Measurements from ENCODE around the gene SMG9. TPM values are rescaled to one million over a fixed set of nuclear protein-coding genes. Genes with fewer than 3 reads are reported as not detected.
A peak's percentile ranks its signal among the peaks of the same experiment; 100 is the strongest.

The SMG9 gene
- total and polyA plus RNA-seq, 2 of the 13 experiments (the other 11 are each of a cell fraction or from before 2014, with no cell fraction given) = 16.1 to 18.7 TPM

DNA sequence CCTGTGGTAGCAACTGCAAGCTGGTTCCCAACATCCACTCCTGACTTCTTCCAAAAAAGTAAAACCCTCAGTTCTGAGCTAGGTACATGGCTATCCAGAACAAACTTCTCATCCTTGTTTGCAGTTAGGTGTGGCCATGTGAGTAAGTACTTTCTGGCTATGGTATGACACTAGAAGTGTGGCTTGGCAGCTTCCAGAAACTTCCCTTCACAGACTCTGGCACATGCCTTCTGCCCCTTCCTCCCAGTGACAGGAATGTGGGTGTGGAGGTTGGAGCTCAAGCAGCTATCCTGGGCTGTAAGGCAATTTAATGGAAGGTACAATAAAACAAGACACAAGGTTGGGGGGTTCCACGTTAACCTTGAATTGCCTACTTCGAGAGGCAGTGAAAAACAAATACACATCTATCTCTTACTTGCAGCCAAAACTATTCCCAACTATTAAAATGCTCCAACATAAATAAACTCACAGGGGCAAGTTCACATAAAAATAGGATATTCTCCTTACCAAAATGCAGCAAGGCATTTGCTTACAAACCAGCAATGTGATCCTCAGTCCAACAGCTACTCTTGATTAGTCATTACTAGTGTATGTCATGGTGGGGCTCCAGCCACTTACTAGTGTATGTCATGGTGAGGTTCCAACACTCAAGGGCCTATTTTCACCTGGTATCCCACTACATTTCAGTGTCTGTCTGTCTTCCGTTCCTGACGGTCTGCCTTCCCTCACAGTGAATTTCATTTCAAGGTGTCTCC is 3.1 kb downstream of the SMG9 start:
- 98% methylated on average over 4 of the region's 4 CpGs for WGBS (ENCODE audit: low lambda C conversion rate)

DNA sequence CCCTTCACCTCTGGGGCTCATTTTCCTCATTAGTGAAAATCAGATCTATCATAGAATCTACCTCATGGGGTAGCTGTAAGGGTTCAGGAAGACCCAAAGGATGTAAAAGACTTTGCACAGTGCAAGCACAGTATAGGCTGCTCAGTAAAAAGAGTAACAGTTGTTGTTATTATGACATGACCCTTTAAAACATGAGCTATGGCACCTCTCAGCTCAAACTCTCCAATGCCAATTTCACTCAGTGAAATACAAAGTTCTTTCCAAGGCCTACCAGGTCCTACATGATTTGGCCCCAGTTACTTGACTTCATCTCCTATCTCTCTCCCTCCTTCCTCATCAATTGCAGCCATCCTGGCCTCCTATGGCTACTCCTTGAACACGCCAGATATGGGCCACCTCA is 4.9 kb downstream of the SMG9 start:
- CTCF ChIA-PET (ENCODE audit: low intra/inter-chr PET ratio, low total read pairs) = no interaction called here
- Histone ChIP-seq H4K20me1 (ENCODE audit: insufficient read depth, low read length) (no peaks in the 10 kb centered on the region), H3K4me2 (ENCODE audit: low read depth, low read length) (no peak overlapping the region), H3K36me3 (replicated peaks in 1 of 2; ENCODE audit: control insufficient read depth in 1 of 2, insufficient read depth in 2 of 2, low read length in 2 of 2) (peaks cover 20 to 57% of the 10 kb centered on the region in 2 experiments), H3K4me1 (ENCODE audit: insufficient read depth, low read length) (peaks cover 18% of the 10 kb centered on the region), H3K79me2 (ENCODE audit: insufficient read depth, low read length) (peaks cover 16% of the 10 kb centered on the region), H2AFZ (ENCODE audit: low read length) (no peak overlapping the region), H3K9ac (ENCODE audit: insufficient read depth, low read depth, low read length) (no peak overlapping the region), H3K27me3 (ENCODE audit: control insufficient read depth in 1 of 2, insufficient read depth in 2 of 2, low read length in 2 of 2) (no peaks in the 10 kb centered on the region), H3K4me3 (replicated peaks in 1 of 3; ENCODE audit: insufficient read depth in 1 of 3, low read depth in 2 of 3, low read length in 3 of 3) (no peak overlapping the region), H3K9me3 (ENCODE audit: low read length) (no peaks in the 10 kb centered on the region), H3K27ac (ENCODE audit: extremely low read length, insufficient read depth, low read length) (no peak overlapping the region)
- intact Hi-C loops (cut with micrococcal nuclease; ENCODE audit: unreplicated experiment) (no loop called here), in situ Hi-C loops (cut with HindIII; ENCODE audit: extremely low pct_ligation_motif_present, low pct_unique_long_range_greater_than_20kb) (loop anchor here (5.0 kb wide), 1 partner anchor 32 kb away; the partner anchor contains the start of gene KCNN4)
- FAIRE-seq = no peak
- TF ChIP-seq, protein P1, sequence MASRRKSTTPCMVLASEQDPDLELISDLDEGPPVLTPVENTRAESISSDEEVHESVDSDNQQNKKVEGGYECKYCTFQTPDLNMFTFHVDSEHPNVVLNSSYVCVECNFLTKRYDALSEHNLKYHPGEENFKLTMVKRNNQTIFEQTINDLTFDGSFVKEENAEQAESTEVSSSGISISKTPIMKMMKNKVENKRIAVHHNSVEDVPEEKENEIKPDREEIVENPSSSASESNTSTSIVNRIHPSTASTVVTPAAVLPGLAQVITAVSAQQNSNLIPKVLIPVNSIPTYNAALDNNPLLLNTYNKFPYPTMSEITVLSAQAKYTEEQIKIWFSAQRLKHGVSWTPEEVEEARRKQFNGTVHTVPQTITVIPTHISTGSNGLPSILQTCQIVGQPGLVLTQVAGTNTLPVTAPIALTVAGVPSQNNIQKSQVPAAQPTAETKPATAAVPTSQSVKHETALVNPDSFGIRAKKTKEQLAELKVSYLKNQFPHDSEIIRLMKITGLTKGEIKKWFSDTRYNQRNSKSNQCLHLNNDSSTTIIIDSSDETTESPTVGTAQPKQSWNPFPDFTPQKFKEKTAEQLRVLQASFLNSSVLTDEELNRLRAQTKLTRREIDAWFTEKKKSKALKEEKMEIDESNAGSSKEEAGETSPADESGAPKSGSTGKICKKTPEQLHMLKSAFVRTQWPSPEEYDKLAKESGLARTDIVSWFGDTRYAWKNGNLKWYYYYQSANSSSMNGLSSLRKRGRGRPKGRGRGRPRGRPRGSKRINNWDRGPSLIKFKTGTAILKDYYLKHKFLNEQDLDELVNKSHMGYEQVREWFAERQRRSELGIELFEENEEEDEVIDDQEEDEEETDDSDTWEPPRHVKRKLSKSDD (CRISPR knock-in tag; IDR thresholded peaks at IDR 0.05; ENCODE audit: low read depth) = no peak
- TF ChIP-seq RBFOX2 (IDR thresholded peaks at IDR 0.05; ENCODE audit: low read depth, low read length) = 0 out of 2 replicates have a peak, but pooled peaks have one; percentile 15
- no peak for TF ChIP-seq CCAR2 (optimal IDR thresholded peaks at IDR 0.05; ENCODE audit: low read depth, low read length)
- TF ChIP-seq, protein P2, sequence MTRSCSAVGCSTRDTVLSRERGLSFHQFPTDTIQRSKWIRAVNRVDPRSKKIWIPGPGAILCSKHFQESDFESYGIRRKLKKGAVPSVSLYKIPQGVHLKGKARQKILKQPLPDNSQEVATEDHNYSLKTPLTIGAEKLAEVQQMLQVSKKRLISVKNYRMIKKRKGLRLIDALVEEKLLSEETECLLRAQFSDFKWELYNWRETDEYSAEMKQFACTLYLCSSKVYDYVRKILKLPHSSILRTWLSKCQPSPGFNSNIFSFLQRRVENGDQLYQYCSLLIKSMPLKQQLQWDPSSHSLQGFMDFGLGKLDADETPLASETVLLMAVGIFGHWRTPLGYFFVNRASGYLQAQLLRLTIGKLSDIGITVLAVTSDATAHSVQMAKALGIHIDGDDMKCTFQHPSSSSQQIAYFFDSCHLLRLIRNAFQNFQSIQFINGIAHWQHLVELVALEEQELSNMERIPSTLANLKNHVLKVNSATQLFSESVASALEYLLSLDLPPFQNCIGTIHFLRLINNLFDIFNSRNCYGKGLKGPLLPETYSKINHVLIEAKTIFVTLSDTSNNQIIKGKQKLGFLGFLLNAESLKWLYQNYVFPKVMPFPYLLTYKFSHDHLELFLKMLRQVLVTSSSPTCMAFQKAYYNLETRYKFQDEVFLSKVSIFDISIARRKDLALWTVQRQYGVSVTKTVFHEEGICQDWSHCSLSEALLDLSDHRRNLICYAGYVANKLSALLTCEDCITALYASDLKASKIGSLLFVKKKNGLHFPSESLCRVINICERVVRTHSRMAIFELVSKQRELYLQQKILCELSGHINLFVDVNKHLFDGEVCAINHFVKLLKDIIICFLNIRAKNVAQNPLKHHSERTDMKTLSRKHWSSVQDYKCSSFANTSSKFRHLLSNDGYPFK (CRISPR knock-in tag; IDR thresholded peaks at IDR 0.05; ENCODE audit: borderline replicate concordance) = no peak
- TF ChIP-seq MLX (CRISPR knock-in tag; IDR thresholded peaks at IDR 0.05) = no peak
- TF ChIP-seq TBX2 (CRISPR knock-in tag; IDR thresholded peaks at IDR 0.05; ENCODE audit: borderline replicate concordance) = no peak
- no peak for DNase-seq (ENCODE audit: low spot score)
- WGBS (ENCODE audit: low lambda C conversion rate) = 96% methylated on average over 1 of the region's 1 CpG
- POLR2A ChIA-PET = interaction anchor here (0.6 kb wide), 1 partner anchor 202 kb away, joined by 5 read pairs; no protein-coding TSS in a partner anchor
- no peak for ATAC-seq
- no TSS peak for BruUV-seq (replicated peaks)

More for the DNA sequence above, 3.1 kb downstream of the SMG9 start:
- ATAC-seq (no peak), FAIRE-seq (no peak), DNase-seq (ENCODE audit: low spot score) (no peak)
- Histone ChIP-seq H3K4me3 (replicated peaks in 1 of 3; ENCODE audit: insufficient read depth in 1 of 3, low read depth in 2 of 3, low read length in 3 of 3) (no peak overlapping the region), H2AFZ (ENCODE audit: low read length) (no peak overlapping the region), H3K36me3 (replicated peaks in 1 of 2; ENCODE audit: control insufficient read depth in 1 of 2, insufficient read depth in 2 of 2, low read length in 2 of 2) (peaks cover 19 to 45% of the 10 kb centered on the region in 2 experiments), H3K9ac (ENCODE audit: insufficient read depth, low read depth, low read length) (no peak overlapping the region), H3K4me1 (ENCODE audit: insufficient read depth, low read length) (peaks cover 18% of the 10 kb centered on the region), H3K9me3 (ENCODE audit: low read length) (no peaks in the 10 kb centered on the region), H3K27ac (ENCODE audit: extremely low read length, insufficient read depth, low read length) (no peak overlapping the region), H3K4me2 (ENCODE audit: low read depth, low read length) (no peak overlapping the region), H4K20me1 (ENCODE audit: insufficient read depth, low read length) (no peaks in the 10 kb centered on the region), H3K27me3 (ENCODE audit: control insufficient read depth in 1 of 2, insufficient read depth in 2 of 2, low read length in 2 of 2) (no peaks in the 10 kb centered on the region), H3K79me2 (ENCODE audit: insufficient read depth, low read length) (peaks cover 16% of the 10 kb centered on the region)
- in situ Hi-C loops (cut with HindIII; ENCODE audit: extremely low pct_ligation_motif_present, low pct_unique_long_range_greater_than_20kb) = no loop called here
- ChIA-PET POLR2A (no interaction called here), CTCF (ENCODE audit: low intra/inter-chr PET ratio, low total read pairs) (no interaction called here)
- BruUV-seq (replicated peaks) = no TSS peak
- intact Hi-C loops (cut with micrococcal nuclease; ENCODE audit: unreplicated experiment) = no loop called here
- TF ChIP-seq ESRRA (CRISPR knock-in tag; IDR thresholded peaks at IDR 0.05; ENCODE audit: low read depth) = no peak

Measured in HepG2 (cell line).